Testis (tissue), 2 donors: ENCODE results near the gene ARHGEF25.

ENCODE experiments used
- CTCF ChIP-seq, 3 experiments: fragments of 450-650 bp in 2 of 3; fragments of 200-600 bp in 1 of 3; sonication (generic) in 1 of 3; IDR thresholded peaks; one replicate each; pipeline ENCODE4 v1.5.1; 2016 to 2019; ENCODE audit warnings: antibody characterized with exemption in 3 of 3, mild to moderate bottlenecking in 2 of 3, moderate library complexity in 1 of 3
- POLR2A ChIP-seq: fragments of 450-650 bp; IDR thresholded peaks from one replicate; pipeline ENCODE4 v1.6.1; 2017; ENCODE audit warnings: antibody characterized with exemption, mild to moderate bottlenecking, moderate library complexity

DNA sequence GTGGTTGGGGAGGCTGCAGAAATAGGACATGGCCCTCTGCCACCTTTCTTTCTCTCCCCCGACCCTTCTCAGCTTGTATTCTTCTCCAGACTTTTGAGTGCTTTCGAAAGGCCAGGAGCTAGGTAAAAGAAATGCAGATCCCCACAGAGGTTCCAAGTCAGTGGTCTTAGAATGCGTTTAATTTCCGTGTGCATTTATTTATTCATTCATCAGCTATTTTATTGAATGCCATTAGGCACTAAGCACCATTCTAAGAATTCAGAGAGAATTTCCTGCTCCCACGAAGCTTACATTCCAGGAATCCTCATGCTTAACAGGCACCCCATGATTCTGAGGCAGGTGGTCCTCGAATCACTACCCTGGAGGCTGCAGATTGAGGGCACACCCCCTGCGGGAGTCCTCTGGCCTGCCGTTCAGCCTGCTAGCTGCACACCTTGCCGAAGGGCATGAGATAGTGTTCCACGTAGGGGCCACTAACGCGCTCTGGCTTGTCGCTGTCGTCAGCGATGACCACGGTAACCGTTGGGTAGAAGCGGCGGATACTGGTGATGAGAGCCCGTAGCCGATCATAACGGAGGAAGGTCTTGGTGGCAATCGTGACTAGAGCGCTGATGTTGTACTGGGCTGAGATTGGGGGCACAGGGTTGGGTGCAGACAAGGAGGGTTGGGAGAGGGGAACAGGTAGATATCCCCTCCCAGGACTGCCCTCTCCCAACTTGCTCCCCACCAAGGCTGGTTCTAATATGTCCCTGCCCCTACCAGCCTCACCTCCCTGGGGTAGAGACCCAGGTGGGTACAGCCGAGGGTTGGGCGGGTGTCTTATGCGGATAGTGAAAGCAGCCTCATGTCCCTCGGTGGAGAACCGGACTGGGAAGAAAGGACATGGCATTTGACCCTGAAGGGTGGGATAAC lies 17.3 kb downstream of the ARHGEF25 start:
- TF ChIP-seq CTCF (IDR thresholded peaks at IDR 0.05), result no peak
- no peak for TF ChIP-seq POLR2A
